ENCODE measurements around the gene MRPS14.
A peak's percentile ranks its signal among the peaks of the same experiment; 100 is the strongest.

MRPS14 gene

GRCh38 chr1:174982971-174983689 is 40.1 kb downstream of the MRPS14 start:
- DNase-seq (ENCODE audit: low spot score) = peak; percentile 33

GRCh38 chr1:174976436-174977108 is 46.7 kb downstream of the MRPS14 start:
- DNase-seq (ENCODE audit: low spot score) = no peak

GRCh38 chr1:174975764-174976163 is 47.5 kb downstream of the MRPS14 start:
- DNase-seq (ENCODE audit: low spot score) = no peak

- DNase-seq (ENCODE audit: low spot score) = no peak
These were observed 48.5 kb downstream of the MRPS14 start for GRCh38 chr1:174974711-174975119.

GRCh38 chr1:174971902-174972301 is 51.3 kb downstream of the MRPS14 start:
- DNase-seq (ENCODE audit: low spot score) = no peak

GRCh38 chr1:174971466-174971865 is 51.8 kb downstream of the MRPS14 start:
- DNase-seq (ENCODE audit: low spot score) = no peak

GRCh38 chr1:174969977-174970376 is 53.2 kb downstream of the MRPS14 start:
- DNase-seq (ENCODE audit: low spot score) = no peak

- no peak for DNase-seq (ENCODE audit: low spot score)
These were observed 54.4 kb downstream of the MRPS14 start for GRCh38 chr1:174968750-174969244.

- DNase-seq (ENCODE audit: low spot score) = no peak
These were observed 55.1 kb downstream of the MRPS14 start for GRCh38 chr1:174967845-174968705.

- no peak for DNase-seq (ENCODE audit: low spot score)
These were observed 57.1 kb downstream of the MRPS14 start for GRCh38 chr1:174966008-174966572.

GRCh38 chr1:174965362-174966007 is 57.7 kb downstream of the MRPS14 start:
- no peak for DNase-seq (ENCODE audit: low spot score)

GRCh38 chr1:174964972-174965361 is 58.3 kb downstream of the MRPS14 start:
- DNase-seq (ENCODE audit: low spot score) = no peak

- DNase-seq (ENCODE audit: low spot score) = no peak
These were observed 58.8 kb downstream of the MRPS14 start for GRCh38 chr1:174964261-174964971.

- DNase-seq (ENCODE audit: low spot score) = no peak
These were observed 59.6 kb downstream of the MRPS14 start for GRCh38 chr1:174963529-174964125.

Measured in germinal center (tissue), 1 donor.